IPS DF 6.9 (cell line): Measurements from ENCODE around the gene LETMD1.

ENCODE experiments used
- DNase-seq: peaks from one replicate; pipeline ENCODE4 v3.0.0-alpha.2; 2013; ENCODE audit warnings: low read depth, low spot score
- H3K27ac ChIP-seq: one replicate; pipeline ENCODE4 v1.5.1; 2013; ENCODE audit warnings: low read length, control low read depth
- H3K27me3 ChIP-seq: 2 replicates; pipeline ENCODE4 v1.6.1; 2013; ENCODE audit warnings: mild to moderate bottlenecking, low read length; ENCODE audit not compliant: control insufficient read depth, insufficient read depth
- H3K36me3 ChIP-seq: 2 replicates; pipeline ENCODE4 v1.6.1; 2013; ENCODE audit warnings: low read length; ENCODE audit not compliant: control insufficient read depth, insufficient read depth
- H3K4me1 ChIP-seq: 2 replicates; pipeline ENCODE4 v1.6.1; 2013; ENCODE audit warnings: low read length; ENCODE audit not compliant: control insufficient read depth, insufficient read depth
- H3K4me3 ChIP-seq: 2 replicates; pipeline ENCODE4 v1.5.1; 2013; ENCODE audit warnings: mild to moderate bottlenecking, low read length
- H3K9me3 ChIP-seq: 2 replicates; pipeline ENCODE4 v1.6.1; 2013; ENCODE audit warnings: low read length, inconsistent platforms; ENCODE audit not compliant: control insufficient read depth, insufficient read depth
- WGBS: extraction: QIAGEN DNeasy Blood & Tissue Kit; methylation state at CpG from one replicate; pipeline ENCODE4 v1.1.7; 2013; ENCODE audit warnings: mixed read lengths, missing lambda C conversion rate; ENCODE audit not compliant: insufficient read length, insufficient coverage; 5-methylcytosine and 5-hydroxymethylcytosine counted together

The LETMD1 gene, protein sequence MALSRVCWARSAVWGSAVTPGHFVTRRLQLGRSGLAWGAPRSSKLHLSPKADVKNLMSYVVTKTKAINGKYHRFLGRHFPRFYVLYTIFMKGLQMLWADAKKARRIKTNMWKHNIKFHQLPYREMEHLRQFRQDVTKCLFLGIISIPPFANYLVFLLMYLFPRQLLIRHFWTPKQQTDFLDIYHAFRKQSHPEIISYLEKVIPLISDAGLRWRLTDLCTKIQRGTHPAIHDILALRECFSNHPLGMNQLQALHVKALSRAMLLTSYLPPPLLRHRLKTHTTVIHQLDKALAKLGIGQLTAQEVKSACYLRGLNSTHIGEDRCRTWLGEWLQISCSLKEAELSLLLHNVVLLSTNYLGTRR

DNA sequence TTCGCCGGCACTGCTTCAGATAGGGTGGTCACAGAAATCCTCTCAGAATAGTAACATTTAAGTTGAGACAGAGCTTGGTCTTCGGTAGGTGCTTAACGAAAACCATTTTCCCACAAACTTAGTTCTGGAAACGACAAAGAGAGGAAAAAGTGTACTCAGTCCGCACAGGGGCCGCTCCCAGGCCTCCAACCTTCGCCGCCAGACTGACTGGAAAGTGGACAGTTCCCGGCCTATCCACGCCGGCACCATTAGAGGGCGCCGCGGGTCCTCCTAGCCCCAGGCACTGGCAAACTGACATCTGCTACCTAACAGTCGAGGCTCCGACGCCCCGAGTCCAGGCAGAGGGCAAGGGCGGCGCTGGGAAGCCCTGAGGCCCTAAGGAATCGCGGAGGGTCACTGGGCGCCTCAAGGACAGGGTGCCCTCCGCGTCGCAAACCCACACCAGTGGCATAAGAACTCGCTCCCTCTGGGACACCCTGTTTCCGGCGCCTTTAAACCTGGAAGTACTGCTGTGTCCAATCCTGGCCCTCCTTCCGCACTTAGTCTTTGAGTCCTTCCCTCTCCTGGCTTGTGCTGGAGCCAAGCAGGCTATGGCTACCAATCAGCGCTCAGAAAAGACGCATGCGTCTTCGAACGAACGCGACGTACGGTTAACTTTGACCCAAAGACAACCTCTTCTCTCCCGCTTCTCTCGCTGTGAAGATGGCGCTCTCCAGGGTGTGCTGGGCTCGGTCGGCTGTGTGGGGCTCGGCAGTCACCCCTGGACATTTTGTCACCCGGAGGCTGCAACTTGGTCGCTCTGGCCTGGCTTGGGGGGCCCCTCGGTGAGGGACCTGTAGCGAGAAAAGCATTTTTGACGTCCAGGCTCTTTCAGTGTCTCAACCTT lies at the start of gene LETMD1:
Gene LETMD1 (plus strand): TSS at position 673 of the 886 bp plus-strand sequence. CDS start 30 bp downstream, at position 703.
- Histone ChIP-seq H3K27ac (no peak within 1 kb of the TSS), H3K9me3 (no peaks in the 10 kb centered on the region), H3K4me1 (no peaks in the 10 kb centered on the region), H3K36me3 (no peaks in the 10 kb centered on the region), H3K4me3 (peak within 1 kb of the TSS; percentile 63; the same call in 1 of the 2 replicates), H3K27me3 (no peaks in the 10 kb centered on the region)
- no CpG with 5 or more reads among the region's 51 CpGs for WGBS
- peak; percentile 96 for DNase-seq

DNA sequence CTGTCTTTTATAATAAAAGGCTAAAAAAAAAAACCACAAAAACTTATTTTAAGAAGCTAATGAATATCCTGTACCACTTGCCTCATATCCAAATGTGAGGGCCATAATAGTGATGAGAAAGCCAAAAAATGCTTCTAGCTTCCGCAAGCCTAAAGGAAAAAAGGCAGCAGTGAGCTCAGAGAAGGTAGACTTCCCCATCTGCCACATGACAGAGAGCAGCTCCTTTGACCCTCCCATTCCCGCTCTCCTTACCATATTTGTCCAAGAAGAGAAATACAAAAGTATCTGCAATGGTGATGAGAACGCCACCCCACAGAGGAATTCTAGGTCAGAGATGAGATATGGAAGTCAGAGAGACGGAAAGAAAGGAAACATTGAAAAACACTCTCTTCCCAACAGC lies 49.0 kb upstream of the LETMD1 start:
- Histone ChIP-seq H3K4me1 (no peaks in the 10 kb centered on the region), H3K9me3 (no peaks in the 10 kb centered on the region), H3K27me3 (no peaks in the 10 kb centered on the region), H3K27ac (no peak overlapping the region), H3K4me3 (no peak overlapping the region), H3K36me3 (peaks cover 9% of the 10 kb centered on the region; the same call in 1 of the 2 replicates)
- no peak for DNase-seq
- WGBS: no CpG with 5 or more reads among the region's 4 CpGs

DNA sequence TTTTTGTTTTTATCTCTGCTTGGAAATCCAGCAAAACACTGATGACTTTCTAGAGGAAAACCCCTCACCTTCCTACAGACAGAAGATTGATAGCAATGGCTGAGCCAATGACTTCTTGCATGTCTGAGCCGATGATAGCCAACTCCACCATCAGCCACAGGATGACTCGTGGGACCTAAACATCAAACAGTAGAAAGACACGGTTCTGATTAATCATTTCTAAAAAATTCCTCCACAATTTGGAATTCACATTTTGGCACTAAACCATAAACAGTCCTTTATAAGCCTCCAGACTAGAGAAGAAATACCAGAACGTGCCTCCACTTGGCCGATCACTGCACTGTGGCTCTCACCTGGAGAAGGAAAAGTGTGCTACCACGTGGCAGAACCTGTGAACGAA lies 47.9 kb upstream of the LETMD1 start:
- H3K36me3 ChIP-seq: peaks cover 9% of the 10 kb centered on the region; the same call in 1 of the 2 replicates
- no CpG with 5 or more reads among the region's 7 CpGs for WGBS
- no peaks in the 10 kb centered on the region for H3K4me1 ChIP-seq
- H3K9me3 ChIP-seq: no peaks in the 10 kb centered on the region
- no peaks in the 10 kb centered on the region for H3K27me3 ChIP-seq
- no peak for DNase-seq
- H3K27ac ChIP-seq: no peak overlapping the region
- H3K4me3 ChIP-seq: no peak overlapping the region

DNA sequence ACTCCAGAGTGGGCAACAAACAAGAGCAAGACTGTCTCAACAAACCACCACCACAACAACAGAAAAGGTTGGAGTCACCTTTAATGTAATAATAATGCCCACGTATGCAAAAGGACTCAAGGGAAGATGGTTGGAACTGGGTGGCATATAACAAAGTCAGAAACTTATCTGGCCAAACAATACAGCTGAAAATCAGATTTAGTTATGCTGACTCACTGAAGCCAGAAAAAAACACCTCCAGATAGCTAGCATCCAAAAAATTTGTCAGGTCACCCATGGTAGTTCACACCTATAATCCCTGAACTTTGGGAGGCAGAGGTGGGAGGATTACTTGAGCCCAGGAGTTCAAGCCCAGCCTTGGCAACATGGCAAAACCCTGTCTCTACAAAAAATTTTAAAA lies 46.3 kb upstream of the LETMD1 start:
- no CpG with 5 or more reads among the region's 1 CpG for WGBS
- Histone ChIP-seq H3K4me1 (no peaks in the 10 kb centered on the region), H3K36me3 (peaks cover 4% of the 10 kb centered on the region; the same call in 1 of the 2 replicates), H3K27me3 (no peaks in the 10 kb centered on the region), H3K27ac (no peak overlapping the region), H3K4me3 (no peak overlapping the region), H3K9me3 (no peaks in the 10 kb centered on the region)
- DNase-seq: no peak

DNA sequence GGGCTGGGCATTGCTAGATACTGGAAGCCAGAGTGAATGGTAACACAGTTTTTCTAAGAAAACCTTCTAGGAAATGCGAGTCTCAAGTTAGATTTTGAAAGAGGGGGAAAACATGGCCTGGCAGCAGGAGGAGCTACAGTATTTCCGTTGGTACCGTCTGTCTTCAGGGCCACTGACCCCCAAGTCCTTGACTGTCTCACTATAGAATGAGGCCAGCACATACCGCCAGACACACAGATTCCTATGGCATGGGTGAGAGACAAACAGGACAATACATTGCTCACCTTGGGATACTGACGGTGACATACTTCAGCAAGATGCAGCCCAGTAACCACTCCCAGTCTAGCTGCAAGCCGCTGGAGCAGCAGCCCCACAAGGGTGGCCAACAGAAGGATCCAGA lies 43.6 kb upstream of the LETMD1 start:
- no peak for DNase-seq
- Histone ChIP-seq H3K27me3 (no peaks in the 10 kb centered on the region), H3K9me3 (no peaks in the 10 kb centered on the region), H3K4me1 (no peaks in the 10 kb centered on the region), H3K4me3 (no peak overlapping the region), H3K36me3 (peaks cover 5% of the 10 kb centered on the region; the same call in 1 of the 2 replicates), H3K27ac (no peak overlapping the region)
- WGBS: no CpG with 5 or more reads among the region's 6 CpGs

DNA sequence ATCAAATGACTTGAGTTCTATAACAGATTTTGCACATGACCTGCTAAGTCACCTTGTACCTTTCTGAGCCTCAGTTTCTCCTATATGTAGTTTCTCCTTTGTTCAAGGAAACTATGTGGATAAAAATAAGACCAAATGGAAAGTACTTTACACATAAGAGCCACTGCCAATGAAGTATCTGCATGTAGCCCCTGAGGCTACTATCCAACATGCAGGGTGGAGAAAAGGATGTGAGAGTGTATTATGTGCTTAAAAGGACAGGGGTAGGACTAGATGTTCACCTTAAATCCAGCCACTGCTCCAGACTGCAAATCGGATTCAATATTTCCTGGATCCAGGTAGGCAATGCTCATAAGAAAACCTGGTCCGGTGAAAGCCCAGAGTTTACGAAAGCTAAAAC lies 43.1 kb upstream of the LETMD1 start:
- H3K27me3 ChIP-seq: no peaks in the 10 kb centered on the region
- no peaks in the 10 kb centered on the region for H3K9me3 ChIP-seq
- H3K4me1 ChIP-seq: no peaks in the 10 kb centered on the region
- no CpG with 5 or more reads among the region's 3 CpGs for WGBS
- no peak overlapping the region for H3K4me3 ChIP-seq
- no peak overlapping the region for H3K27ac ChIP-seq
- peaks cover 5% of the 10 kb centered on the region; the same call in 1 of the 2 replicates for H3K36me3 ChIP-seq
- DNase-seq: no peak

DNA sequence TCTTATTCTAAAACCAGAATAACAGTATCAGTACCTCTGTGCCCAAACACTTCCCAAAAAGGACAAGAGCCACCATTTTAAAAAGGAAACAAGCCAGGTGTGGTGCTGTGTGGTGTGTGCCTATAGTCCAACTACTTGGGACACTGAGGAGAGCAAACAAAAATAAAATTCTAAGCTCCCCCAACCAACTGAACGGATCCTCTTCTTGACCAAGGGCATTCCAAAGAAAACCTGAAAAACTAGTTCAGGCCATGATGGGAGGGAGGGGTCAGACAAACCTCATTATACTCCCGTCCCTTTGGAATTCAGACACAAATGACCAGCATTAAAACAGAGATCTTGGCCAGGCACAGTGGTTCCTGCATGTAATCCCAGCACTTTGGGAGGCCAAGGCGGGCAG lies 42.5 kb upstream of the LETMD1 start:
- peaks cover 2% of the 10 kb centered on the region; the same call in 1 of the 2 replicates for H3K36me3 ChIP-seq
- H3K4me1 ChIP-seq: no peaks in the 10 kb centered on the region
- H3K4me3 ChIP-seq: no peak overlapping the region
- DNase-seq: no peak
- no peaks in the 10 kb centered on the region for H3K27me3 ChIP-seq
- H3K27ac ChIP-seq: no peak overlapping the region
- no peaks in the 10 kb centered on the region for H3K9me3 ChIP-seq
- WGBS: no CpG with 5 or more reads among the region's 3 CpGs

DNA sequence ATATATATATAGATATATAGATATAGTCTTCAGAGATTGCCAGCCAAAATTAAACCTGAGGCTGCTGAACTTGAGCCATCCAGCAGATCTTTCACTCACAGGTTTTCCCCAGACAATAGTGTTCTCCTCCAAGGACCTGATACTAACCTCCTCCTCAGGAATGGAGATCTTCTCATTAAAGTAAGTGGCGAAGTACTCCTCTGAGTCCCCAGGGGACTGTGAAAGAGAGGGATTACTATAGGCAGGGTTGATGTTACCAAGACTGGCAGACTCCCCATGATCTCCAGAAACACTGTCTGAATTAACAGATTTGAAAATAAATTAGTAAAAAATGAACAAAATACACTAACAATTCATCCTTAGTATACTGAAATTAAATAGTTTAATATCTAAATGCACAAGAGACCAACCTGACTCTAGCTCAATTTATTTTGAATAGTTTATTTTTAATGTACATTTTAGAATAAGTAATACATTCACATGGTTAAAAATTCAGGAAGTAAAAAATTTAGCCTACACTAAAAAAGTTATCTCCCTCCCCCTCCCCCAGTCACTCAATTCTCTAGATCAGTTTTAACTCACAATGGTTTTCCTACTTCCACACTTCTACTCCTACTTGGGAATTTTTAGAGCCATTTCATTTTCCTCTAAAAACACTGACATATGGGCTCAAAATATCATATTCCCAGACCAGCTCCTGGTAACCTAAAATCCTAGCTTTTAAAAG lies 39.6 kb upstream of the LETMD1 start:
- WGBS: no CpG with 5 or more reads among the region's 1 CpG
- Histone ChIP-seq H3K36me3 (peaks cover 2% of the 10 kb centered on the region; the same call in 1 of the 2 replicates), H3K4me1 (no peaks in the 10 kb centered on the region), H3K9me3 (no peaks in the 10 kb centered on the region), H3K27me3 (no peaks in the 10 kb centered on the region), H3K4me3 (no peak overlapping the region), H3K27ac (no peak overlapping the region)
- DNase-seq: no peak

DNA sequence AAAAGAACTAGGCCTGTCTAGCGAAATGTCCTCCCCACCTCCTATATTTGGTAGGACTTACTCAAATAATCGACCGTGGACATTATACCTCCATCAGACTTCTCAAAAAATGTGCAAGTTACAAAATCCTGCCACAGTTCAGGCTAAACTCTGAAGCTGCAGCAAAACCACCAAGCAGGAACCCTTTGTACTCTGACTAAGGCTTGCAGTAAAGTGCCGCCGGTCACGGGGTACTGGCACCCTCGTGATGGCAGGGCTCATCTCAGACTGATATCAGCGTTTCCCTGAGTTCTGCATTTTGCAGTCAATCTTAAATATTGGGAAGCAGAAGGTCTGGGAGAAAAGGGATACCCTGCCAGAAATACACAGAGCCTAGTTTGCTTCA lies 39.1 kb upstream of the LETMD1 start:
- DNase-seq: no peak
- Histone ChIP-seq H3K36me3 (peaks cover 2% of the 10 kb centered on the region; the same call in 1 of the 2 replicates), H3K4me3 (no peak overlapping the region), H3K27ac (no peak overlapping the region), H3K27me3 (no peaks in the 10 kb centered on the region), H3K9me3 (no peaks in the 10 kb centered on the region), H3K4me1 (no peaks in the 10 kb centered on the region)
- WGBS: no CpG with 5 or more reads among the region's 8 CpGs

DNA sequence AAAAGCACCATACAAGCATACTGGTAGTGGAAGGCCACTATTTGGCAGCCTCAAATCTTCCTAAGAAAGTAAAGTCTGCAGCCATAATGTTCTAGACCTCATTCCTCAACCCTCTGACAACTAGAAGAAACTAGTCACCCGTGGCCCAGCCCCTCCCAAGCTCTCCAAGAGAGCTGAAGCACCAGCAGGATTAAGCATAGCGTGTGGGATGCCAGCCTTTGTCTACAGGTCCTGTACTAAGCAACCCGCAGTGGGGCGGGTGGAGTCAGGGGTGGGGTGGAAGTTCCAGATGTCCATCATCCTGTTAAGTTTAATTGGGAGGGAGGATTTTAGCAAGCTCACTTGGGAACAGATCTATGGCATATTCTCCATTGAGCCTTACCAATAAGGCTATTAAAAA lies 36.2 kb upstream of the LETMD1 start:
- Histone ChIP-seq H3K9me3 (no peaks in the 10 kb centered on the region), H3K36me3 (peaks cover 2% of the 10 kb centered on the region; the same call in 1 of the 2 replicates), H3K4me3 (no peak overlapping the region), H3K27me3 (no peaks in the 10 kb centered on the region), H3K27ac (no peak overlapping the region), H3K4me1 (no peaks in the 10 kb centered on the region)
- WGBS: no CpG with 5 or more reads among the region's 4 CpGs
- no peak for DNase-seq
